Neutrophil (primary cell): ENCODE data around the gene TRABD2A.

Source experiments
- H3K27ac ChIP-seq: fragments of 200-600 bp; sonication (generic); 2 replicates; pipeline ENCODE4 v1.5.1; 2016; ENCODE audit warnings: mild to moderate bottlenecking, moderate library complexity
- H3K27me3 ChIP-seq: fragments of 200-600 bp; sonication (generic); 2 replicates; pipeline ENCODE4 v1.6.0; 2016; ENCODE audit warnings: mild to moderate bottlenecking
- H3K36me3 ChIP-seq: fragments of 200-600 bp; sonication (generic); 2 replicates; pipeline ENCODE4 v1.5.1; 2017
- H3K4me1 ChIP-seq, 2 experiments: fragments of 200-600 bp in 1 of 2; sonication (generic) in 1 of 2; 1 replicate in 1 of 2; 2 replicates in 1 of 2; pipeline versions ENCODE4 v1.5.1 to v1.6.1; 2013 to 2016; ENCODE audit warnings: low read depth in 1 of 2, low read length in 1 of 2, mild to moderate bottlenecking in 1 of 2, moderate library complexity in 1 of 2; ENCODE audit not compliant: control insufficient read depth in 1 of 2, insufficient read depth in 1 of 2
- H3K4me3 ChIP-seq, 2 experiments: fragments of 200-600 bp in 1 of 2; sonication (generic) in 1 of 2; 1 replicate in 1 of 2; 2 replicates in 1 of 2; pipeline ENCODE4 v1.5.1; 2013 to 2016; ENCODE audit warnings: low read depth in 1 of 2, low read length in 1 of 2, mild to moderate bottlenecking in 1 of 2, moderate library complexity in 1 of 2
- H3K9me3 ChIP-seq: fragments of 200-600 bp; sonication (generic); 2 replicates; pipeline ENCODE4 v1.5.1; 2016
- CTCF ChIP-seq: fragments of 200-600 bp; sonication (generic); IDR thresholded peaks from 2 replicates; pipeline ENCODE4 v1.5.1; 2016; ENCODE audit warnings: antibody characterized with exemption

Gene TRABD2A

DNA sequence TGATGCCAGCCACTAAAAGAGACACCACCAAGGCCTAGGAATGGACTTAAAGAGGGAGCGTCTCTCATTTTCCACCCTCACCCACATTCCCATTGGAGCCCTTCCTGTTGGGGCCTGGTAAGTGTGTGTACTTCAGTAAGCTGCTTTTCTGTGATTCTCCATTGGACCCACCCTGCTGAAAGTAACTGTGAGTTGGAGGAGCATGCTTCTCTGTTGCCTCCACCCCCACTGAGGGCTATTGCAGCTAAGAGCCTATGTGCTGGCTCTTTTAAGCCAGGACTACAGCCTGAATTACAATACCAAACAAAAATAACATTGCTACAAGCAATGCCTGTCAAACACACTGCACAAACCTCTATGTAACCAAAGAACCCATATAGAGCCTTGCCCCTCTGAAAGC lies 81.1 kb downstream of the TRABD2A start:
- Histone ChIP-seq H3K27ac (no peak overlapping the region), H3K4me3 (no peak overlapping the region), H3K4me1 (no peaks in the 10 kb centered on the region), H3K27me3 (no peaks in the 10 kb centered on the region), H3K9me3 (no peaks in the 10 kb centered on the region), H3K36me3 (no peaks in the 10 kb centered on the region)
- no peak for TF ChIP-seq CTCF

DNA sequence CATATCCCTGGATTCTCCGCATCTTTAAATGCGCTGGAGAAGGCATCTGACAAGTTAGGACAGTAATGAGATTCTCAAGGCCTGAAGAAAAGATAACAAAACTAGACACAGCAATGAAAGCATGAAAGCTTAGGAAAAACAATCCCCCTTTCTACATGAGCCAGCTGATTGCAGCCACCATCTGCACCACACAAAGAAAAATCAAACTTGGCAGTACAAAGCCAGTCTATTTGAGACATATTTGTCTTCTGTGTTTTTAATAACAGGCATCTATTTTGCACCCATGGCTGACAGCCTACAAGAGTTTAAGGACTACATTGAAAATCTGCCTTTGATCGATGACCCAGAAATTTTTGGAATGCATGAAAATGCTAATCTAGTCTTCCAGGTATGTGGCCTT lies 83.6 kb downstream of the TRABD2A start:
- no peak for TF ChIP-seq CTCF
- Histone ChIP-seq H3K9me3 (no peaks in the 10 kb centered on the region), H3K36me3 (no peaks in the 10 kb centered on the region), H3K4me1 (no peaks in the 10 kb centered on the region), H3K27ac (no peak overlapping the region), H3K4me3 (no peak overlapping the region), H3K27me3 (no peaks in the 10 kb centered on the region)

DNA sequence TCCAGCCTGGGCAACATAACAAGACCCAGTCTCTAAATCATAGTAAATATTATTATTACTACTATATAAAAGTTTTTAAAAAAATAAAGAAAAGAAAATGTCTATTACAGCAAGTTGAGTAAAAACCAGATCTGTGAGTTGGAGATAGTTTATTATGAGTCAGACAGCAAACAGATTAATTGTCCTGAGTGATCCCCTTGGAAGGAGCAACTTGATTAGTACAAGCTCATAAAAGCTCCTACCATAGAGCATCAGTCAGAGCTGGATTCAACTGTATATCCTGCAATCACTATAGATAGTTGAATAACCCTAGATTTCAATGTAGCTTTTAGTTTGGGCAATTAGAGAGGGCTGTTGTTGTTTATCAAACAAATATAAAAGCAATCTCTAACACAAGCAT lies 84.1 kb downstream of the TRABD2A start:
- H3K27me3 ChIP-seq, result no peaks in the 10 kb centered on the region
- no peaks in the 10 kb centered on the region for H3K36me3 ChIP-seq
- no peaks in the 10 kb centered on the region for H3K4me1 ChIP-seq
- H3K27ac ChIP-seq, result no peak overlapping the region
- TF ChIP-seq CTCF, result no peak
- no peak overlapping the region for H3K4me3 ChIP-seq
- no peaks in the 10 kb centered on the region for H3K9me3 ChIP-seq

- Histone ChIP-seq H3K9me3 (no peaks in the 10 kb centered on the region), H3K27ac (no peak overlapping the region), H3K36me3 (no peaks in the 10 kb centered on the region), H3K4me3 (no peak overlapping the region), H3K27me3 (no peaks in the 10 kb centered on the region), H3K4me1 (no peaks in the 10 kb centered on the region)
- TF ChIP-seq CTCF, result no peak
Observed at GRCh38 chr2:84793641-84794040, 87.2 kb downstream of the TRABD2A start.

- Histone ChIP-seq H3K27ac (no peak overlapping the region), H3K36me3 (no peaks in the 10 kb centered on the region), H3K4me1 (no peaks in the 10 kb centered on the region), H3K27me3 (no peaks in the 10 kb centered on the region), H3K9me3 (no peaks in the 10 kb centered on the region), H3K4me3 (no peak overlapping the region)
- no peak for TF ChIP-seq CTCF
Observed at GRCh38 chr2:84792856-84793522, 87.9 kb downstream of the TRABD2A start.
